IMR-90 (cell line): ENCODE data around the gene ZNF322. TPM values are rescaled to one million over a fixed set of nuclear protein-coding genes. Genes with fewer than 3 reads are reported as not detected.

Experiments used
- ATAC-seq: fragments of 200-7000 bp; cut with Tn5 transposase; 2 replicates; pipeline ENCODE4 v1.9.1; 2020; ENCODE audit warnings: low read depth, mild to moderate bottlenecking, moderate library complexity
- BruUV-seq: library from RNA; stranded (reverse); fragments of 400-500 nt; replicated peaks from 2 replicates; lab custom pipeline; 2021; lab: Mats Ljungman, UMichigan
- CTCF ChIA-PET: fragments of 300-600 bp; formaldehyde crosslinking; extraction: SDS; loops from one replicate; lab custom pipeline; 2021; ENCODE audit warnings: antibody characterized with exemption; lab: Yijun Ruan, JAX
- POLR2A ChIA-PET: fragments of 300-600 bp; sonication (Branson Sonifier 250); formaldehyde crosslinking; loops from one replicate; lab custom pipeline; 2022; ENCODE audit warnings: antibody characterized with exemption; ENCODE audit not compliant: unreplicated experiment; lab: Charles Lee
- DNase-seq: peaks from one replicate; pipeline ENCODE4 v3.0.0; 2013
- H2AFZ ChIP-seq: replicated peaks from 2 replicates; pipeline ENCODE3; 2013; ENCODE audit warnings: low read length, mild to moderate bottlenecking; ENCODE audit not compliant: poor library complexity
- H2AK5ac ChIP-seq: 2 replicates; pipeline ENCODE4 v1.6.1; 2013; ENCODE audit warnings: low read depth, low read length, inconsistent platforms
- H2AK9ac ChIP-seq: replicated peaks from 2 replicates; pipeline ENCODE3; 2013; ENCODE audit warnings: mild to moderate bottlenecking, low read depth, low read length, moderate library complexity; ENCODE audit not compliant: poor library complexity
- H2BK120ac ChIP-seq: 2 replicates; pipeline ENCODE4 v1.6.1; 2013; ENCODE audit warnings: low read depth, low read length, inconsistent platforms
- H2BK15ac ChIP-seq: 3 replicates; pipeline ENCODE4 v1.6.1; 2013; ENCODE audit warnings: low read depth, low read length, inconsistent platforms
- H2BK20ac ChIP-seq: 2 replicates; pipeline ENCODE4 v1.6.1; 2013; ENCODE audit warnings: low read depth, mild to moderate bottlenecking, inconsistent platforms, low read length, moderate library complexity
- H2BK5ac ChIP-seq: 2 replicates; pipeline ENCODE4 v1.6.1; 2013; ENCODE audit warnings: mild to moderate bottlenecking, low read depth, low read length, inconsistent platforms; ENCODE audit not compliant: poor library complexity, severe bottlenecking
- H3K14ac ChIP-seq: replicated peaks from 2 replicates; pipeline ENCODE4 v1.6.1; 2013; ENCODE audit warnings: low read depth, low read length, inconsistent platforms
- H3K18ac ChIP-seq: 2 replicates; pipeline ENCODE4 v1.6.1; 2013; ENCODE audit warnings: low read depth, low read length, control low read depth
- H3K23ac ChIP-seq: 2 replicates; pipeline ENCODE4 v1.6.1; 2013; ENCODE audit warnings: low read depth, low read length, inconsistent platforms
- H3K27ac ChIP-seq: 2 replicates; pipeline ENCODE4 v1.5.1; 2013; ENCODE audit warnings: mild to moderate bottlenecking, control low read depth, low read length; ENCODE audit not compliant: insufficient read depth
- H3K27me3 ChIP-seq: 2 replicates; pipeline ENCODE4 v1.6.1; 2013; ENCODE audit warnings: low read length; ENCODE audit not compliant: control insufficient read depth, insufficient read depth
- H3K36me3 ChIP-seq: 2 replicates; pipeline ENCODE4 v1.6.1; 2013; ENCODE audit warnings: low read length, mixed read lengths; ENCODE audit not compliant: control insufficient read depth, insufficient read depth
- H3K4ac ChIP-seq: 2 replicates; pipeline ENCODE4 v1.6.1; 2013; ENCODE audit warnings: low read depth, low read length, inconsistent platforms
- H3K4me1 ChIP-seq: 2 replicates; pipeline ENCODE4 v1.6.1; 2013; ENCODE audit warnings: low read length, mixed read lengths; ENCODE audit not compliant: control insufficient read depth, insufficient read depth
- H3K4me2 ChIP-seq: 2 replicates; pipeline ENCODE4 v1.6.1; 2013; ENCODE audit warnings: low read depth, mild to moderate bottlenecking, control low read depth, low read length, moderate library complexity
- H3K4me3 ChIP-seq: 2 replicates; pipeline ENCODE4 v1.5.1; 2013; ENCODE audit warnings: low read depth, mild to moderate bottlenecking, control low read depth, low read length, moderate library complexity; ENCODE audit not compliant: insufficient read depth
- H3K56ac ChIP-seq: 2 replicates; pipeline ENCODE4 v1.6.1; 2013; ENCODE audit warnings: low read length, inconsistent platforms; ENCODE audit not compliant: insufficient read depth; ENCODE audit errors: extremely low read depth
- H3K79me1 ChIP-seq, 2 experiments: 2 replicates each; pipeline ENCODE4 v1.6.1; 2013; ENCODE audit warnings: low read length in 2 of 2, inconsistent platforms in 1 of 2, low read depth in 1 of 2
- H3K9ac ChIP-seq: 2 replicates; pipeline ENCODE4 v1.6.1; 2013; ENCODE audit warnings: low read depth, low read length, control low read depth
- H3K9me1 ChIP-seq: 2 replicates; pipeline ENCODE4 v1.6.1; 2013; ENCODE audit warnings: low read length, inconsistent platforms; ENCODE audit not compliant: insufficient read depth
- H3K9me3 ChIP-seq: 2 replicates; pipeline ENCODE4 v1.6.1; 2013; ENCODE audit warnings: low read length; ENCODE audit not compliant: control insufficient read depth, insufficient read depth
- H4K20me1 ChIP-seq: 2 replicates; pipeline ENCODE4 v1.6.1; 2013; ENCODE audit warnings: low read length, inconsistent platforms; ENCODE audit not compliant: insufficient read depth
- H4K5ac ChIP-seq: 2 replicates; pipeline ENCODE4 v1.6.1; 2013; ENCODE audit warnings: mild to moderate bottlenecking, low read depth, low read length, control low read depth
- H4K8ac ChIP-seq, 2 experiments: 2 replicates each; pipeline ENCODE4 v1.6.1; 2013; ENCODE audit warnings: low read depth in 2 of 2, low read length in 2 of 2, control low read depth in 1 of 2, inconsistent platforms in 1 of 2
- H4K91ac ChIP-seq: 2 replicates; pipeline ENCODE4 v1.6.1; 2013; ENCODE audit warnings: low read depth, low read length, inconsistent platforms; ENCODE audit not compliant: insufficient read depth
- BHLHE40 ChIP-seq: fragments of 150-350 bp; IDR thresholded peaks from 2 replicates; pipeline ENCODE4 v1.6.1; 2016; ENCODE audit warnings: mild to moderate bottlenecking, low read depth, low read length
- CHD1 ChIP-seq: IDR thresholded peaks from 2 replicates; pipeline ENCODE4 v1.6.1; 2012; ENCODE audit warnings: low read depth, low read length, improper control_type of control experiment
- WGBS, 2 experiments: methylation state at CpG; one replicate each; pipeline versions ENCODE4 v1.1.5 to v1.1.7; 2013; ENCODE audit warnings: missing lambda C conversion rate in 2 of 2; ENCODE audit not compliant: insufficient read length in 1 of 2; ENCODE audit errors: extremely low coverage in 2 of 2; 5-methylcytosine and 5-hydroxymethylcytosine counted together
- dilution Hi-C: fragments of 300-500 bp; cut with HindIII; formaldehyde crosslinking; loops from one replicate; pipeline ENCODE4 v1.14.3; 2018; ENCODE audit warnings: low sequenced_read_pairs; ENCODE audit not compliant: unreplicated experiment
- in situ Hi-C: fragments of 300-500 bp; cut with MboI; formaldehyde crosslinking; loops from 3 replicates; pipeline ENCODE4 v1.14.3; 2019; ENCODE audit warnings: low sequenced_read_pairs, inconsistent platforms, mixed read lengths
- intact Hi-C: fragments of 100-400 bp; cut with micrococcal nuclease; formaldehyde crosslinking; loops from 2 replicates; pipeline ENCODE4 v1.10.0; 2022
- polyA plus RNA-seq, 3 experiments: library from polyadenylated mRNA; depleted of rRNA; stranded (reverse); fragments of >200 nt; gene quantifications; 2 replicates each; pipeline ENCODE4 v1.2.3, GENCODE V29; 2012; ENCODE audit warnings: low replicate concordance in 1 of 3
- total RNA-seq: library from RNA; depleted of rRNA; stranded (reverse); fragments of >200 nt; gene quantifications from 2 replicates; pipeline ENCODE4 v1.2.3, GENCODE V29; 2012

The ZNF322 gene
- total and polyA plus RNA-seq, 2 of the 4 experiments (the other 2 are of a cell fraction) = 5.3 to 23.3 TPM

DNA sequence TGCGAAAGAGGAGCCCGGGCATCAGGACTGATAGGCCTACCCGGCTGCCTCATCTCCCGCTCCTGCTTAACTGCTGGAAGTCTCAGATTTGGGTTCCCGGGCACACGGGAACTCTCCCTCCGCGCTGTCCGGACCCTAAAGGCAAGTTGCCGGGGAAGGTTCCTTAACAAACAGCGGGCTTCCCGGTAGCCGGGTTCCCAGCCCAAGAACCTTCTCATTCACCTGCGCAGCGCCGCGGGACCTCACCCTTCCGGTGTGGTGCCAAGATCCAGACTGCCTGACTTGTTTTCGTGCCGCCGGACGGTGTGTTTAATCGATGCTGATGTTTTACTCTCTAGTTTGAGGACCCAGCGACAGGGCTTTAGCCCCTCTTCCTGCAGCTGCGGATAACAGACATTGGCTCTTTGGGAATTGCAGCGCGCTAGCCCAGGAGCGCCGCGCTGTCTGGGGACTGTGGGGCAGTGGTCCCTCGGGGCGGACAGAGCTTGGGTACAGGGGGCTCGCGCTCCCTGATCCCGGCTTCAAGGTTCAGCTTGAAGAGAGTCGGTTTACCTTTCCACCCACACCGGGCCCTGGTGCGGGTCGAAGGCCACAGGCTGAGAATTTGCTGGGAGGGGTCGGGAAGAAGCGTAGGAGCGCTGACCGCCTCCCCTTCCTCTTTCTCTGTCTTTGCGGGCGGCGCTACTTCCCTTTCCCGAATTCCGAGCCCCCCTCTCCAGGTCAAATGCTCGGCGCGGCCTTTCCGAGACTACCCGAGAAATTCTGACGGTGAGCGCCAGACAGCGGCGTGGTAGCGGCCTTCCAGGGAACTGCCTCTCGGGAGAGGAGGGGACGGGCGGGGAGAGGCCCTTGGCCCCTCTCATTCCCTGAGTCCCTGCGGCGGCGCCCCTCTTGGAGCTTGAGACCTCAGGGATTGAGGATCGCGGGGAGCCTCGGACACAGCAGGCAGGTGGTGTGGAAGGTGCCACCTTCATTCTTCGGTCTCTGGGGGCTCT is 45.6 kb downstream of the ZNF322 start:
- Histone ChIP-seq H3K23ac (no peak overlapping the region), H4K91ac (no peak overlapping the region), H2AK5ac (no peak overlapping the region), H2BK15ac (no peak overlapping the region), H3K4me1 (no peaks in the 10 kb centered on the region; the same call in 1 of the 2 replicates), H2BK120ac (no peak overlapping the region), H4K20me1 (no peaks in the 10 kb centered on the region), H3K9me1 (no peaks in the 10 kb centered on the region), H3K9ac (no peak overlapping the region), H2AK9ac (no peak overlapping the region), H3K4me3 (no peak overlapping the region; the same call in 1 of the 2 replicates), H2BK5ac (no peak overlapping the region), H3K79me1 (no peaks in the 10 kb centered on the region), H3K18ac (no peak overlapping the region), H4K5ac (no peak overlapping the region), H3K56ac (no peak overlapping the region), H4K8ac (no peak overlapping the region), H2AFZ (peak overlapping the region; percentile 79), H3K27me3 (peaks cover 43% of the 10 kb centered on the region), H3K14ac (no peak overlapping the region), H3K27ac (no peak overlapping the region), H2BK20ac (no peak overlapping the region), H3K36me3 (no peaks in the 10 kb centered on the region), H3K4ac (no peak overlapping the region), H3K4me2 (peak overlapping the region; percentile 42; the same call in 1 of the 2 replicates), H3K9me3 (peaks cover 3% of the 10 kb centered on the region; the same call in 1 of the 2 replicates)
- no peak for TF ChIP-seq CHD1
- no peak for TF ChIP-seq BHLHE40
- DNase-seq (no peak), ATAC-seq (peak; percentile 35; the same call in 1 of the 2 replicates)
- in situ Hi-C loops (no loop called here), dilution Hi-C loops (no loop called here), intact Hi-C loops (no loop called here)
- ChIA-PET CTCF (no interaction called here), POLR2A (no interaction called here)
- no TSS peak for BruUV-seq
- 1% methylated on average over 15 of the region's 68 CpGs; no CpG with 5 or more reads in 1 of the 2 experiments for WGBS, 2 experiments
